Kidney epithelial cell (primary cell): Measurements from ENCODE around the gene NPC1. TPM values are rescaled to one million over a fixed set of nuclear protein-coding genes. Genes with fewer than 3 reads are reported as not detected.
"Not testable (repeated sequence)": the region's sequence is repeated elsewhere in the genome, so short reads cannot be mapped to it uniquely, and the experiment has no call there.

Experiments
- DNase-seq: peaks from one replicate; pipeline ENCODE4 v3.0.0-alpha.2; 2010; ENCODE audit warnings: low read depth
- H3K27me3 ChIP-seq: 2 replicates; pipeline ENCODE4 v1.6.0; 2011; ENCODE audit warnings: low read length; ENCODE audit not compliant: control insufficient read depth, insufficient read depth
- H3K36me3 ChIP-seq: 2 replicates; pipeline ENCODE4 v1.5.1; 2011; ENCODE audit warnings: low read length; ENCODE audit not compliant: control insufficient read depth, insufficient read depth
- H3K4me3 ChIP-seq: 2 replicates; pipeline ENCODE4 v1.5.1; 2011; ENCODE audit warnings: low read depth, mild to moderate bottlenecking, control low read depth, low read length
- total RNA-seq: library from RNA; depleted of rRNA; stranded (reverse); fragments of >200 nt; gene quantifications from 2 replicates; pipeline ENCODE4 v1.2.3, GENCODE V29; 2015
- TF ChIP-seq, protein P1 (sequence below): IDR thresholded peaks from 2 replicates; pipeline ENCODE4 v1.5.1; 2011; ENCODE audit warnings: mild to moderate bottlenecking, moderate library complexity, low read length, control low read depth, inconsistent platforms; ENCODE audit not compliant: insufficient read depth, poor library complexity, severe bottlenecking

Gene NPC1
- total RNA-seq, 1 donor from 2014 or later, result 111 TPM

DNA sequence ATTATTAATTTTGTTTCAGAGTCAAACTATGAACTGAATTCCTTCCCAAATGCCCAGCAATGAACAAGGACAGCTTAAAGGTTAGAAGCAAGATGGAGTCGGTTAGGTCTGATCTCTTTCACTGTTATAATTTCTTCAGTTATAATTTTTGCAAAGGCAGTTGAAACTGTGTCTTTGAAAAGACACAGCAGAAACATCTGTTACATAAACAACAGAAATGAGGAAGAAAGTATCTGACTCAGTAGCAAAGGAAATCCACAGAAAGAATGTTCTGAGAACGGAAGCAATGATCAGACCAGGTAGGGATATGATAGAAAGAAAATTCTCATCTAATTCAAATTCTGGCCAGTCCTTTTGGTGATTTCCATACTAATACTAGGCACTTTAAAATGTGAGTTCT is 88.2 kb downstream of the NPC1 start:
- no peaks in the 10 kb centered on the region for H3K27me3 ChIP-seq
- no peak for DNase-seq
- TF ChIP-seq, protein P1, sequence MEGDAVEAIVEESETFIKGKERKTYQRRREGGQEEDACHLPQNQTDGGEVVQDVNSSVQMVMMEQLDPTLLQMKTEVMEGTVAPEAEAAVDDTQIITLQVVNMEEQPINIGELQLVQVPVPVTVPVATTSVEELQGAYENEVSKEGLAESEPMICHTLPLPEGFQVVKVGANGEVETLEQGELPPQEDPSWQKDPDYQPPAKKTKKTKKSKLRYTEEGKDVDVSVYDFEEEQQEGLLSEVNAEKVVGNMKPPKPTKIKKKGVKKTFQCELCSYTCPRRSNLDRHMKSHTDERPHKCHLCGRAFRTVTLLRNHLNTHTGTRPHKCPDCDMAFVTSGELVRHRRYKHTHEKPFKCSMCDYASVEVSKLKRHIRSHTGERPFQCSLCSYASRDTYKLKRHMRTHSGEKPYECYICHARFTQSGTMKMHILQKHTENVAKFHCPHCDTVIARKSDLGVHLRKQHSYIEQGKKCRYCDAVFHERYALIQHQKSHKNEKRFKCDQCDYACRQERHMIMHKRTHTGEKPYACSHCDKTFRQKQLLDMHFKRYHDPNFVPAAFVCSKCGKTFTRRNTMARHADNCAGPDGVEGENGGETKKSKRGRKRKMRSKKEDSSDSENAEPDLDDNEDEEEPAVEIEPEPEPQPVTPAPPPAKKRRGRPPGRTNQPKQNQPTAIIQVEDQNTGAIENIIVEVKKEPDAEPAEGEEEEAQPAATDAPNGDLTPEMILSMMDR, result no peak
- no peaks in the 10 kb centered on the region for H3K36me3 ChIP-seq
- H3K4me3 ChIP-seq, result no peak overlapping the region

DNA sequence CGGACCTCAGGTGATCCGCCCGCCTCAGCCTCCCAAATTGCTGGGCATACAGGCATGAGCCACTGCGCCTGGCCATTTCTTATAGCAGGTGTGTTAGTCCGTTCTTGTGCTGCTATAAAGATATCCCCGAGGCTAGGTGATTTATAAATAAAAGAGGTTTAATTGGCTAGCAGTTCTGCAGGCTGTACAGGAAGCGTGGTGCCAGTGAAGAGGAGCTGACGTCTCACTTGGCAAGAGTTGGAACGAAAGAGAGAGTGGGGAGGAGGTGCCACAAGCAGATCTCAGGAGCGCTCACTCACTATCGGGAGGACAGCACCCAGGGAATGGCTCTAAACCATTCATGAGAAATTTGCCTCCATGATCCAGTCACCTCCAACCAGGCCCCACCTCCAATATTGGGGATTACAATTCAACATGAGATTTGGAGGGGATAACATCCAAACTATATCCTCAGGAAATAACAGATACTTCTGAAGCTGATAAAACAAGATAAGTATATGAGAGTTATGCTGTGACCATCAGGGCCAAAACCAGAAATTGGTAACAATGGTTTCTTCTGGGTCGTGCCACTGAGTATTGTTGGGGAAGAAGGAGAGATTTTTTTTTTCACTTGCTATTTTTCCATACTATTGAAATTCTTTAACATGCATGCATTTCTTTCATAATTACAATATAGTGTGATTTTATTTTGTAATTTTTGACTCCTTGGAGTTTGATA is 90.4 kb downstream of the NPC1 start:
- no peak for DNase-seq
- Histone ChIP-seq H3K36me3 (no peaks in the 10 kb centered on the region), H3K4me3 (no peak overlapping the region), H3K27me3 (no peaks in the 10 kb centered on the region)
- TF ChIP-seq, protein P1, result no peak

GRCh38 chr18:23494992-23495391 is 91.3 kb downstream of the NPC1 start:
- no peaks in the 10 kb centered on the region for H3K36me3 ChIP-seq
- no peak for DNase-seq
- no peak overlapping the region for H3K4me3 ChIP-seq
- no peaks in the 10 kb centered on the region for H3K27me3 ChIP-seq
- TF ChIP-seq, protein P1, result no peak

- DNase-seq, result no peak
- TF ChIP-seq, protein P1, result no peak
- no peak overlapping the region for H3K4me3 ChIP-seq
These were observed 92.7 kb downstream of the NPC1 start for GRCh38 chr18:23493654-23494053.

DNA sequence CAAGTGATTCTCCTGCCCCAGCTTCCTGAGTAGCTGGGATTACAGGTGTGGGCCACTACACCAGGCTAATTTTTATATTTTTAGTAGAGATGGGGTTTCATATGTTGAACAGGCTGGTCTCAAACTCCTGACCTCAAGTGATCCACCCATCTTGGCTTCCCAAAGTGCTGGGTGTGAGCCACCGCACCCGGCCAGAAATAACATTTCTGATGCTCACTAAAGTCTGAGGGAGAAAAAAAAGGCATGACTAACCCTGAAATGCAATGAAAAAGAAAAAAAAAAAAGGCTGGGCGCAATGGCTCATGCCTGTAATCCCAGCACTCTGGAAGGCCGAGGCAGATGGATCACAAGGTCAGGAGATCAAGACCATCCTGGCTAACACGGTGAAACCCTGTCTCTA is 96.7 kb downstream of the NPC1 start:
- H3K36me3 ChIP-seq, H3K4me3 ChIP-seq, DNase-seq, H3K27me3 ChIP-seq: not testable (repeated sequence)

More at GRCh38 chr18:23493654-23494053, 92.7 kb downstream of the NPC1 start:
- Histone ChIP-seq H3K27me3 (no peaks in the 10 kb centered on the region), H3K36me3 (no peaks in the 10 kb centered on the region)

- Histone ChIP-seq H3K4me3 (no peak overlapping the region), H3K36me3 (no peaks in the 10 kb centered on the region), H3K27me3 (no peaks in the 10 kb centered on the region)
- TF ChIP-seq, protein P1, result no peak
- DNase-seq, result no peak
These were observed 98.4 kb downstream of the NPC1 start for GRCh38 chr18:23487738-23488570.
